Neural cell (in vitro differentiated cells): ENCODE data around the gene LPA. TPM values are rescaled to one million over a fixed set of nuclear protein-coding genes. Genes with fewer than 3 reads are reported as not detected.
"Not testable (repeated sequence)": the region's sequence is repeated elsewhere in the genome, so short reads cannot be mapped to it uniquely, and the experiment has no call there.

ENCODE experiments used
- H2AFZ ChIP-seq: fragments of 200-600, 300-800 bp; sonication (generic), shearing (Covaris generic); 2 replicates; pipeline ENCODE4 v1.6.0; 2014; ENCODE audit warnings: low read depth, mild to moderate bottlenecking, antibody characterized with exemption, low read length, moderate library complexity
- H3F3A ChIP-seq: fragments of 200-600 bp; shearing (Covaris generic); 2 replicates; pipeline ENCODE4 v1.6.1; 2016; ENCODE audit warnings: mild to moderate bottlenecking, moderate library complexity, mixed read lengths, antibody characterized with exemption, low read length; ENCODE audit not compliant: insufficient read depth, poor library complexity, severe bottlenecking
- H3K27ac ChIP-seq: fragments of 200-600, 300-800 bp; sonication (generic), shearing (Covaris generic); 2 replicates; pipeline ENCODE4 v1.5.1; 2014; ENCODE audit warnings: mild to moderate bottlenecking, low read length, moderate library complexity
- H3K27me3 ChIP-seq: fragments of 300-800, 200-600 bp; sonication (generic), shearing (Covaris generic); 2 replicates; pipeline ENCODE4 v1.6.0; 2014; ENCODE audit warnings: mild to moderate bottlenecking, low read depth, low read length, moderate library complexity; ENCODE audit not compliant: insufficient read depth
- H3K36me3 ChIP-seq: fragments of 300-800, 200-600 bp; sonication (generic), shearing (Covaris generic); 2 replicates; pipeline ENCODE4 v1.5.1; 2014; ENCODE audit warnings: mild to moderate bottlenecking, antibody characterized with exemption, low read length, moderate library complexity; ENCODE audit not compliant: insufficient read depth
- H3K4me2 ChIP-seq: fragments of 300-800, 200-600 bp; sonication (generic), shearing (Covaris generic); 2 replicates; pipeline ENCODE4 v1.6.0; 2014; ENCODE audit warnings: mild to moderate bottlenecking, low read length
- H3K4me3 ChIP-seq: fragments of 300-800, 200-600 bp; sonication (generic), shearing (Covaris generic); 2 replicates; pipeline ENCODE4 v1.5.1; 2014; ENCODE audit warnings: mild to moderate bottlenecking, low read length, moderate library complexity
- H3K79me2 ChIP-seq: fragments of 200-600 bp; shearing (Covaris generic); replicated peaks from 2 replicates; pipeline ENCODE4 v1.6.0; 2014; ENCODE audit warnings: mild to moderate bottlenecking, low read length, moderate library complexity; ENCODE audit not compliant: insufficient read depth
- H3K9ac ChIP-seq: fragments of 300-800, 200-600 bp; sonication (generic), shearing (Covaris generic); 2 replicates; pipeline ENCODE4 v1.6.1; 2016; ENCODE audit warnings: mild to moderate bottlenecking, low read length, mixed read lengths
- H3K9me2 ChIP-seq: fragments of 200-600 bp; shearing (Covaris generic); 2 replicates; pipeline ENCODE4 v1.6.1; 2016; ENCODE audit warnings: mild to moderate bottlenecking, low read length, mixed read lengths; ENCODE audit not compliant: insufficient read depth
- H3K9me3 ChIP-seq: fragments of 200-600, 300-800 bp; sonication (generic), shearing (Covaris generic); 2 replicates; pipeline ENCODE4 v1.6.1; 2016; ENCODE audit warnings: mild to moderate bottlenecking, mixed run types, low read length, moderate library complexity, mixed read lengths
- H4K20me1 ChIP-seq: fragments of 200-600 bp; shearing (Covaris generic); 2 replicates; pipeline ENCODE4 v1.6.1; 2016; ENCODE audit warnings: mild to moderate bottlenecking, mixed run types; ENCODE audit not compliant: insufficient read depth
- EP300 ChIP-seq: fragments of 450-650 bp; conservative IDR thresholded peaks from 2 replicates; pipeline ENCODE4 v1.6.1; 2014; ENCODE audit warnings: antibody characterized with exemption, mild to moderate bottlenecking, moderate library complexity; ENCODE audit not compliant: poor library complexity, severe bottlenecking
- EZH2 ChIP-seq: fragments of 200-600, 300-800 bp; shearing (Covaris generic), sonication (generic); IDR thresholded peaks from 2 replicates; pipeline ENCODE4 v1.6.1; 2014; ENCODE audit warnings: antibody characterized with exemption, low read length, borderline replicate concordance, mild to moderate bottlenecking; ENCODE audit not compliant: insufficient read depth, poor library complexity, severe bottlenecking
- MXI1 ChIP-seq: fragments of 450-650 bp; conservative IDR thresholded peaks from 2 replicates; pipeline ENCODE4 v1.6.1; 2014; ENCODE audit warnings: antibody characterized with exemption, mild to moderate bottlenecking; ENCODE audit not compliant: poor library complexity, severe bottlenecking
- POLR2AphosphoS5 ChIP-seq: IDR thresholded peaks from 2 replicates; pipeline ENCODE4 v1.6.1; 2012
- RAD21 ChIP-seq: fragments of 450-650 bp; conservative IDR thresholded peaks from 2 replicates; pipeline ENCODE4 v1.6.1; 2014; ENCODE audit warnings: antibody characterized with exemption, mild to moderate bottlenecking, moderate library complexity
- REST ChIP-seq: IDR thresholded peaks from 2 replicates; pipeline ENCODE4 v1.6.1; 2012; ENCODE audit warnings: borderline replicate concordance
- SMC3 ChIP-seq: fragments of 450-650 bp; conservative IDR thresholded peaks from 2 replicates; pipeline ENCODE4 v1.6.1; 2014; ENCODE audit warnings: antibody characterized with exemption, mild to moderate bottlenecking, moderate library complexity; ENCODE audit not compliant: poor library complexity
- TAF1 ChIP-seq: IDR thresholded peaks from 2 replicates; pipeline ENCODE4 v1.6.1; 2012; ENCODE audit warnings: low read depth
- polyA plus RNA-seq: library from polyadenylated mRNA; depleted of rRNA; stranded (reverse); fragments of >200 nt; gene quantifications from 2 replicates; pipeline ENCODE4 v1.2.3, GENCODE V29; 2014
- TF ChIP-seq, protein P1 (sequence below): fragments of 450-650 bp; IDR thresholded peaks from 2 replicates; pipeline ENCODE4 v1.5.1; 2014; ENCODE audit warnings: antibody characterized with exemption, mild to moderate bottlenecking, moderate library complexity; ENCODE audit not compliant: poor library complexity, severe bottlenecking

The LPA gene
- polyA plus RNA-seq, 1 donor from 2014 or later = not detected

DNA sequence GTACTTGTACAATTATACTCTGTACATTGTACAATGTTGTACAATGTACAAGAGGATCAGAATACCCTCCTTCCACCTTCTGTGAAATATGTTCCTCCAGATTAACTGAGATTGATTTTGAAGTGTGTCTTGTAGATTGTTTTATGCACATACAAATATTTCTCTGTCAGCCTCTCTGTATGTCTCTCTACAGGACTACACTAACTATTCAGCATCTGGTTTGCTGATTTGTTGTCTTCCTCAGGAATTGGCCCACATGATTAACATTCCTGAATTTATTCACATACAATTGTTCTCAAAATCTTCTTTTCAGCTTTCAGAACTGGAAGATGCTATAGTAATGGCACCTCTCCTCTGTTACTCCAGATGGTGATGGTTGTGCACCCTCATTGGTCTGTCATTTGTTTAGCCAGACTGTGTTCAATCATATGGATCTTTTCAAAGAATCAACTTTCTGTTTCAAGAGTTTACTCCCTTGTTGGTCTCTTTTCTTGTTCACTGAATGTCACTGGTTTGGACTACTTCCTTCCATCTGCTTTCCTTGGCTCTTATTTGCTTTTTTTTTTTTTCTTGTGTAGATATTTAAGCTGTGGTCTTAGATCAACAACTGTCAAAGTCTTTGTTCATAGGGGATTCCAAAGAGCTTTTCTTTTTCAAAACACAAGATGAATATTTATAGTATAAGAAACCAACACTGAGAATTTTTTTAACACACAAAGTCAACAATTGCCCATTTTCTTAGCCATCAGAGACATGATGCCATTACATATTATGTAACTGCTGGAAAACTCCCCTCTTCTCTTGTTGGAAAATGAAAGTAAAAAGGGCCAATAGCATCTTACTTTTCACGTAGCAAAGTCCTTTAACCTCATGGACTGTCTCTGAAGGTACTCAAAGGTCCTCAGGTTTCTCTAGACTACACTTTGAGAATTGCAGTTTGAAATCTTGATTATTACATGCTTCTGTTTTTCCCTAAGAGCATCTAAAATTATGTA lies 67.9 kb downstream of the LPA start:
- no peaks in the 10 kb centered on the region for H3K9me2 ChIP-seq
- H3K9me3 ChIP-seq = no peaks in the 10 kb centered on the region
- H3K9ac ChIP-seq = no peak overlapping the region
- no peaks in the 10 kb centered on the region for H3F3A ChIP-seq
- no peak overlapping the region for H2AFZ ChIP-seq
- no peak overlapping the region for H3K4me3 ChIP-seq
- no peaks in the 10 kb centered on the region for H3K27me3 ChIP-seq
- no peak overlapping the region for H3K27ac ChIP-seq
- no peaks in the 10 kb centered on the region for H3K79me2 ChIP-seq
- H3K36me3 ChIP-seq = no peaks in the 10 kb centered on the region
- TF ChIP-seq RAD21 (no peak), MXI1 (no peak), EP300 (no peak), SMC3 (no peak), POLR2AphosphoS5 (no peak)
- TF ChIP-seq, protein P1, sequence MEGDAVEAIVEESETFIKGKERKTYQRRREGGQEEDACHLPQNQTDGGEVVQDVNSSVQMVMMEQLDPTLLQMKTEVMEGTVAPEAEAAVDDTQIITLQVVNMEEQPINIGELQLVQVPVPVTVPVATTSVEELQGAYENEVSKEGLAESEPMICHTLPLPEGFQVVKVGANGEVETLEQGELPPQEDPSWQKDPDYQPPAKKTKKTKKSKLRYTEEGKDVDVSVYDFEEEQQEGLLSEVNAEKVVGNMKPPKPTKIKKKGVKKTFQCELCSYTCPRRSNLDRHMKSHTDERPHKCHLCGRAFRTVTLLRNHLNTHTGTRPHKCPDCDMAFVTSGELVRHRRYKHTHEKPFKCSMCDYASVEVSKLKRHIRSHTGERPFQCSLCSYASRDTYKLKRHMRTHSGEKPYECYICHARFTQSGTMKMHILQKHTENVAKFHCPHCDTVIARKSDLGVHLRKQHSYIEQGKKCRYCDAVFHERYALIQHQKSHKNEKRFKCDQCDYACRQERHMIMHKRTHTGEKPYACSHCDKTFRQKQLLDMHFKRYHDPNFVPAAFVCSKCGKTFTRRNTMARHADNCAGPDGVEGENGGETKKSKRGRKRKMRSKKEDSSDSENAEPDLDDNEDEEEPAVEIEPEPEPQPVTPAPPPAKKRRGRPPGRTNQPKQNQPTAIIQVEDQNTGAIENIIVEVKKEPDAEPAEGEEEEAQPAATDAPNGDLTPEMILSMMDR = no peak
- H4K20me1 ChIP-seq = no peaks in the 10 kb centered on the region
- no peak overlapping the region for H3K4me2 ChIP-seq

GRCh38 chr6:160595297-160595696 lies 68.8 kb downstream of the LPA start:
- H3K9ac ChIP-seq, H3K27me3 ChIP-seq, H3K36me3 ChIP-seq, H2AFZ ChIP-seq, H3F3A ChIP-seq, H3K9me3 ChIP-seq, H3K79me2 ChIP-seq, H3K4me2 ChIP-seq, H4K20me1 ChIP-seq, H3K4me3 ChIP-seq, H3K27ac ChIP-seq, H3K9me2 ChIP-seq: not testable (repeated sequence)

- H2AFZ ChIP-seq = no peak overlapping the region
Measured at GRCh38 chr6:160586374-160586773, 77.7 kb downstream of the LPA start.

DNA sequence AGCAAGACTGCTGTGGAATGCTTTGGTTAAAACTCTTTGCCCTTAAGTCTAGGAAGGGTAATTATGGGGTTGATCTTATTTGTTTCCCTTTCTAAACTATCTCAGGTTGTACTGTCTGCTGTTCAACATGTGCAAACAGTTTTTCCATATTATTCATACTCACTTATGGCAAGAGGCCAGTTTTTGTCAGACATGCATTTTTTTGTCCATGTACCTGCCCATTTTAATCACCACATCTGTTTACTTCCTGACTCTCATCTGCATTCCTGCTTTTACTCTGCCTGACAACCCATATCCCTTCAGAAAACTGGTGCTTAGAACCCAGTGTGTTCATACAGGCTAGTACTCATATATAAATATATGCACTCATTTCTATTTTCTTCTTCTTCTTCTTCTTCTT lies 80.3 kb downstream of the LPA start:
- no peak overlapping the region for H3K27ac ChIP-seq
- no peaks in the 10 kb centered on the region for H3K79me2 ChIP-seq
- no peak overlapping the region for H3K9ac ChIP-seq
- H3K4me2 ChIP-seq = no peak overlapping the region
- no peak overlapping the region for H3K4me3 ChIP-seq
- TF ChIP-seq EZH2 = no peak
- TF ChIP-seq MXI1 = no peak
- TF ChIP-seq RAD21 = no peak
- no peak for TF ChIP-seq TAF1
- no peak for TF ChIP-seq REST
- no peak for TF ChIP-seq EP300
- TF ChIP-seq, protein P1 = no peak
- TF ChIP-seq SMC3 = no peak
- TF ChIP-seq POLR2AphosphoS5 = no peak
- H3K9me3 ChIP-seq = no peaks in the 10 kb centered on the region
- no peak overlapping the region for H2AFZ ChIP-seq
- no peaks in the 10 kb centered on the region for H3F3A ChIP-seq
- H3K36me3 ChIP-seq = no peaks in the 10 kb centered on the region
- no peaks in the 10 kb centered on the region for H3K9me2 ChIP-seq
- no peaks in the 10 kb centered on the region for H3K27me3 ChIP-seq
- no peaks in the 10 kb centered on the region for H4K20me1 ChIP-seq

More at GRCh38 chr6:160586374-160586773, 77.7 kb downstream of the LPA start:
- H4K20me1 ChIP-seq = no peaks in the 10 kb centered on the region
- no peaks in the 10 kb centered on the region for H3K79me2 ChIP-seq
- H3K4me2 ChIP-seq = no peak overlapping the region
- H3K36me3 ChIP-seq = no peaks in the 10 kb centered on the region
- H3K9ac ChIP-seq = no peak overlapping the region
- TF ChIP-seq TAF1 = no peak
- H3K27ac ChIP-seq = no peak overlapping the region
- H3K4me3 ChIP-seq = no peak overlapping the region
- H3K9me2 ChIP-seq = no peaks in the 10 kb centered on the region
- H3F3A ChIP-seq = no peaks in the 10 kb centered on the region
- no peaks in the 10 kb centered on the region for H3K27me3 ChIP-seq
- H3K9me3 ChIP-seq = no peaks in the 10 kb centered on the region
